Measurements from ENCODE around the gene TMEM135.

TMEM135 gene

GRCh38 chr11:87043894-87044293, 6.2 kb downstream of the TMEM135 start:
- no peak overlapping the region for H4K8ac ChIP-seq (ENCODE audit: low read length)
- no peak overlapping the region for H3K27ac ChIP-seq (ENCODE audit: low read length, poor library complexity, severe bottlenecking)
- H2AFZ ChIP-seq (ENCODE audit: low read depth, low read length): no peak overlapping the region
- H3K23ac ChIP-seq (ENCODE audit: low read length in 2 of 2): no peak overlapping the region
- no peak overlapping the region for H2AK5ac ChIP-seq (ENCODE audit: low read length, severe bottlenecking)
- no peak overlapping the region for H3K4me2 ChIP-seq (ENCODE audit: low read length, poor library complexity, severe bottlenecking)
- peaks cover 6 to 27% of the 10 kb centered on the region in 2 experiments for H3K36me3 ChIP-seq (ENCODE audit: control insufficient read depth in 1 of 2, insufficient read depth in 2 of 2, low read depth in 1 of 2, low read length in 2 of 2)
- no peak overlapping the region for H3K18ac ChIP-seq (ENCODE audit: low read depth in 1 of 2, low read length in 2 of 2)
- H3K79me1 ChIP-seq (replicated peaks; ENCODE audit: low read length, poor library complexity, severe bottlenecking): peaks cover 20% of the 10 kb centered on the region
- no peak overlapping the region for H3K4ac ChIP-seq (ENCODE audit: low read depth in 1 of 2, low read length in 2 of 2)
- no peaks in the 10 kb centered on the region for H3K9me3 ChIP-seq (ENCODE audit: control insufficient read depth, low read length)
- H2BK12ac ChIP-seq (ENCODE audit: low read length in 2 of 2): no peak overlapping the region
- no peak overlapping the region for H3K9ac ChIP-seq (ENCODE audit: low read length)
- no peak overlapping the region for H2BK5ac ChIP-seq (ENCODE audit: low read depth, low read length, poor library complexity, severe bottlenecking)
- no peak overlapping the region for H3K14ac ChIP-seq (ENCODE audit: low read length in 2 of 2)
- no peak overlapping the region for H3K4me3 ChIP-seq (ENCODE audit: insufficient read depth in 1 of 2, low read depth in 1 of 2, low read length in 2 of 2)
- WGBS: 100% methylated on average over 1 of the region's 1 CpG
- H4K91ac ChIP-seq (ENCODE audit: low read length): no peak overlapping the region
- no peaks in the 10 kb centered on the region for H3K27me3 ChIP-seq (ENCODE audit: control insufficient read depth in 1 of 2, insufficient read depth in 1 of 2, low read length in 2 of 2)
- H3K4me1 ChIP-seq (ENCODE audit: control insufficient read depth, insufficient read depth, low read depth, low read length): peaks cover 2% of the 10 kb centered on the region
- no peak overlapping the region for H2BK15ac ChIP-seq (ENCODE audit: low read depth, poor library complexity, severe bottlenecking)
- H2BK120ac ChIP-seq (ENCODE audit: low read depth, low read length): no peak overlapping the region
- no peak for DNase-seq

GRCh38 chr11:87046824-87047223, 9.1 kb downstream of the TMEM135 start:
- no peak overlapping the region for H4K8ac ChIP-seq (ENCODE audit: low read length)
- H3K36me3 ChIP-seq (ENCODE audit: control insufficient read depth in 1 of 2, insufficient read depth in 2 of 2, low read depth in 1 of 2, low read length in 2 of 2): peaks cover 6 to 22% of the 10 kb centered on the region in 2 experiments
- no peak overlapping the region for H3K18ac ChIP-seq (ENCODE audit: low read depth in 1 of 2, low read length in 2 of 2)
- no peak overlapping the region for H2AK5ac ChIP-seq (ENCODE audit: low read length, severe bottlenecking)
- H3K79me1 ChIP-seq (replicated peaks; ENCODE audit: low read length, poor library complexity, severe bottlenecking): peaks cover 12% of the 10 kb centered on the region
- H3K4me2 ChIP-seq (ENCODE audit: low read length, poor library complexity, severe bottlenecking): no peak overlapping the region
- H3K27me3 ChIP-seq (ENCODE audit: control insufficient read depth in 1 of 2, insufficient read depth in 1 of 2, low read length in 2 of 2): no peaks in the 10 kb centered on the region
- H2BK12ac ChIP-seq (ENCODE audit: low read length in 2 of 2): no peak overlapping the region
- H2BK5ac ChIP-seq (ENCODE audit: low read depth, low read length, poor library complexity, severe bottlenecking): no peak overlapping the region
- no peak overlapping the region for H3K27ac ChIP-seq (ENCODE audit: low read length, poor library complexity, severe bottlenecking)
- H3K4me3 ChIP-seq (ENCODE audit: insufficient read depth in 1 of 2, low read depth in 1 of 2, low read length in 2 of 2): no peak overlapping the region
- no peak overlapping the region for H2BK120ac ChIP-seq (ENCODE audit: low read depth, low read length)
- WGBS: no CpG with 5 or more reads among the region's 2 CpGs
- no peak overlapping the region for H3K23ac ChIP-seq (ENCODE audit: low read length in 2 of 2)
- no peak overlapping the region for H2AFZ ChIP-seq (ENCODE audit: low read depth, low read length)
- no peak overlapping the region for H3K9ac ChIP-seq (ENCODE audit: low read length)
- no peak overlapping the region for H3K14ac ChIP-seq (ENCODE audit: low read length in 2 of 2)
- H2BK15ac ChIP-seq (ENCODE audit: low read depth, poor library complexity, severe bottlenecking): no peak overlapping the region
- H3K9me3 ChIP-seq (ENCODE audit: control insufficient read depth, low read length): no peaks in the 10 kb centered on the region
- no peaks in the 10 kb centered on the region for H3K4me1 ChIP-seq (ENCODE audit: control insufficient read depth, insufficient read depth, low read depth, low read length)
- no peak overlapping the region for H4K91ac ChIP-seq (ENCODE audit: low read length)
- H3K4ac ChIP-seq (ENCODE audit: low read depth in 1 of 2, low read length in 2 of 2): no peak overlapping the region
- no peak for DNase-seq

- H2BK15ac ChIP-seq (ENCODE audit: low read depth, poor library complexity, severe bottlenecking): no peak overlapping the region
- H2AFZ ChIP-seq (ENCODE audit: low read depth, low read length): no peak overlapping the region
- H3K14ac ChIP-seq (ENCODE audit: low read length in 2 of 2): no peak overlapping the region
- no peak overlapping the region for H2BK12ac ChIP-seq (ENCODE audit: low read length in 2 of 2)
- no peak overlapping the region for H2BK120ac ChIP-seq (ENCODE audit: low read depth, low read length)
- no peak overlapping the region for H3K4me3 ChIP-seq (ENCODE audit: insufficient read depth in 1 of 2, low read depth in 1 of 2, low read length in 2 of 2)
- H3K18ac ChIP-seq (ENCODE audit: low read depth in 1 of 2, low read length in 2 of 2): no peak overlapping the region
- H3K4me1 ChIP-seq (ENCODE audit: control insufficient read depth, insufficient read depth, low read depth, low read length): peaks cover 2% of the 10 kb centered on the region
- no peak for DNase-seq
- no peak overlapping the region for H3K4ac ChIP-seq (ENCODE audit: low read depth in 1 of 2, low read length in 2 of 2)
- H3K9me3 ChIP-seq (ENCODE audit: control insufficient read depth, low read length): no peaks in the 10 kb centered on the region
- H4K8ac ChIP-seq (ENCODE audit: low read length): no peak overlapping the region
- H2AK5ac ChIP-seq (ENCODE audit: low read length, severe bottlenecking): no peak overlapping the region
- H3K27me3 ChIP-seq (ENCODE audit: control insufficient read depth in 1 of 2, insufficient read depth in 1 of 2, low read length in 2 of 2): no peaks in the 10 kb centered on the region
- no peaks in the 10 kb centered on the region for H3K36me3 ChIP-seq (ENCODE audit: control insufficient read depth in 1 of 2, insufficient read depth in 2 of 2, low read depth in 1 of 2, low read length in 2 of 2)
- H3K79me1 ChIP-seq (replicated peaks; ENCODE audit: low read length, poor library complexity, severe bottlenecking): peaks cover 12% of the 10 kb centered on the region
- no peak overlapping the region for H3K23ac ChIP-seq (ENCODE audit: low read length in 2 of 2)
- no peak overlapping the region for H2BK5ac ChIP-seq (ENCODE audit: low read depth, low read length, poor library complexity, severe bottlenecking)
- no peak overlapping the region for H3K4me2 ChIP-seq (ENCODE audit: low read length, poor library complexity, severe bottlenecking)
- no peak overlapping the region for H4K91ac ChIP-seq (ENCODE audit: low read length)
- WGBS: 96% methylated on average over 2 of the region's 3 CpGs
- H3K9ac ChIP-seq (ENCODE audit: low read length): no peak overlapping the region
- H3K27ac ChIP-seq (ENCODE audit: low read length, poor library complexity, severe bottlenecking): no peak overlapping the region
These were observed 18.4 kb downstream of the TMEM135 start for GRCh38 chr11:87056091-87056490.

GRCh38 chr11:87057749-87058148, 20.0 kb downstream of the TMEM135 start:
- no peak overlapping the region for H3K4me3 ChIP-seq (ENCODE audit: insufficient read depth in 1 of 2, low read depth in 1 of 2, low read length in 2 of 2)
- DNase-seq: no peak

More at GRCh38 chr11:87057749-87058148, 20.0 kb downstream of the TMEM135 start:
- Histone ChIP-seq H2BK12ac (ENCODE audit: low read length in 2 of 2) (no peak overlapping the region), H3K4me2 (ENCODE audit: low read length, poor library complexity, severe bottlenecking) (no peak overlapping the region), H3K23ac (ENCODE audit: low read length in 2 of 2) (no peak overlapping the region), H4K91ac (ENCODE audit: low read length) (no peak overlapping the region), H3K9me3 (ENCODE audit: control insufficient read depth, low read length) (no peaks in the 10 kb centered on the region), H2AFZ (ENCODE audit: low read depth, low read length) (no peak overlapping the region), H2BK15ac (ENCODE audit: low read depth, poor library complexity, severe bottlenecking) (no peak overlapping the region), H3K27ac (ENCODE audit: low read length, poor library complexity, severe bottlenecking) (no peak overlapping the region), H2BK120ac (ENCODE audit: low read depth, low read length) (no peak overlapping the region), H3K18ac (ENCODE audit: low read depth in 1 of 2, low read length in 2 of 2) (no peak overlapping the region), H3K36me3 (ENCODE audit: control insufficient read depth in 1 of 2, insufficient read depth in 2 of 2, low read depth in 1 of 2, low read length in 2 of 2) (no peaks in the 10 kb centered on the region), H3K14ac (ENCODE audit: low read length in 2 of 2) (no peak overlapping the region), H3K27me3 (ENCODE audit: control insufficient read depth in 1 of 2, insufficient read depth in 1 of 2, low read length in 2 of 2) (no peaks in the 10 kb centered on the region), H3K9ac (ENCODE audit: low read length) (no peak overlapping the region), H2AK5ac (ENCODE audit: low read length, severe bottlenecking) (no peak overlapping the region), H3K79me1 (replicated peaks; ENCODE audit: low read length, poor library complexity, severe bottlenecking) (peaks cover 13% of the 10 kb centered on the region), H2BK5ac (ENCODE audit: low read depth, low read length, poor library complexity, severe bottlenecking) (no peak overlapping the region), H4K8ac (ENCODE audit: low read length) (no peak overlapping the region), H3K4ac (ENCODE audit: low read depth in 1 of 2, low read length in 2 of 2) (no peak overlapping the region), H3K4me1 (ENCODE audit: control insufficient read depth, insufficient read depth, low read depth, low read length) (peaks cover 2% of the 10 kb centered on the region)

All from mesenchymal stem cell (in vitro differentiated cells and primary cell).